HG03025 (cell line): Measurements from ENCODE around the gene GJB3.
"Not testable (repeated sequence)": the region's sequence is repeated elsewhere in the genome, so short reads cannot be mapped to it uniquely, and the experiment has no call there.

Source experiments
- ATAC-seq: cut with Tn5 transposase; IDR thresholded peaks from one replicate; pipeline ENCODE4 v1.9.1; 2021; ENCODE audit warnings: mild to moderate bottlenecking, moderate library complexity; ENCODE audit not compliant: unreplicated experiment, low FRiP score

The GJB3 gene

GRCh38 chr1:34816778-34817177 lies 35.8 kb downstream of the GJB3 start:
- ATAC-seq = no peak

- not testable (repeated sequence) for ATAC-seq
Observed at GRCh38 chr1:34818862-34819261, 37.8 kb downstream of the GJB3 start.

- no peak for ATAC-seq
Observed at GRCh38 chr1:34822202-34822601, 41.2 kb downstream of the GJB3 start.

- no peak for ATAC-seq
Observed at GRCh38 chr1:34824817-34825454, 43.9 kb downstream of the GJB3 start.

GRCh38 chr1:34825455-34826091 lies 44.6 kb downstream of the GJB3 start:
- ATAC-seq = no peak

- ATAC-seq = no peak
Observed at GRCh38 chr1:34827341-34827941, 46.4 kb downstream of the GJB3 start.

GRCh38 chr1:34828611-34829010 lies 47.6 kb downstream of the GJB3 start:
- ATAC-seq = no peak

- ATAC-seq = no peak
Observed at GRCh38 chr1:34829250-34829649, 48.2 kb downstream of the GJB3 start.

- no peak for ATAC-seq
Observed at GRCh38 chr1:34831721-34832246, 50.8 kb downstream of the GJB3 start.

GRCh38 chr1:34833711-34834110 lies 52.7 kb downstream of the GJB3 start:
- no peak for ATAC-seq
